SKM-1 (cell line): Measurements from ENCODE around the gene DUSP6.

Source experiments
- DNase-seq: peaks from one replicate; lab custom pipeline; 2025; ENCODE audit not compliant: unreplicated experiment; lab: John Stamatoyannopoulos, UW

DUSP6 gene

GRCh38 chr12:89376202-89376529, 23.9 kb upstream of the DUSP6 start:
- DNase-seq, result no peak

DNA sequence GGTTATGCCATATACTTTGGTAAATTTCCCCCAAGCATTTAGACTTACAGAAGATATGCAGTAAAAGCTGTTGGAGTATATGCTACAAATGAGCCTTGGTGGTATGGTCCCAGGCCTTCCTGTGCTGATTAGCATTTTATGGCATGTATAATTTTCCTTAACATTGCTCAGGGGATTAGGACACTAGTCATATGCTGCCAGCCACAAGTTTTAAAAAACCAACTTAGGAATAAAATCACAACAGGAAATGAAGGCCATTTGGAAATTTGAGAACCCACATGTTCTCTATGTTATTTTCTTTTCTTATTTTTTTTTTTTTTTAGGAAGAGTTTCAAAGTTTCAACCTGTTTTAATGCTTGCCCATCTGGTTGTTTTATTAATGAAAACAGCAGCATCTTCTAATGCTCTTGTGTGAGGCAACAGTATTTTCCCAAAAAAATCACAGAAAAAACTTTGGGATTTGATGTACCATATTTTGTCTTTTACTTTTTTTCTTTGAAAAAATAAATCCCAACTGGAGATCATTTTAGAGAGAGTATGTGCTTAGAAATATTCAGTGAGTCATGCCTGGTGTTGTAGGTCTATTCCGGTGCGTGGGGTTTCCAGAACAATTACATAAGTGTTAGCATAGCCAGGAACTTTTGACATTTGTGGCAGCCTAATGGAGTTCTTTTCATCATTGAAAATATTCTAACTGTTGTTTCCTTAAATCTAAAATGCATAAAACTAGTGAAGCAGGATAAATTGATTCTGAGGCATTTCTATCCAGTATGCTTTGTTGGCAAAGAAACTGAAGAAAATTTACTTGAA, 21.7 kb upstream of the DUSP6 start:
- DNase-seq, result no peak

GRCh38 chr12:89372584-89373370, 20.5 kb upstream of the DUSP6 start:
- no peak for DNase-seq

DNA sequence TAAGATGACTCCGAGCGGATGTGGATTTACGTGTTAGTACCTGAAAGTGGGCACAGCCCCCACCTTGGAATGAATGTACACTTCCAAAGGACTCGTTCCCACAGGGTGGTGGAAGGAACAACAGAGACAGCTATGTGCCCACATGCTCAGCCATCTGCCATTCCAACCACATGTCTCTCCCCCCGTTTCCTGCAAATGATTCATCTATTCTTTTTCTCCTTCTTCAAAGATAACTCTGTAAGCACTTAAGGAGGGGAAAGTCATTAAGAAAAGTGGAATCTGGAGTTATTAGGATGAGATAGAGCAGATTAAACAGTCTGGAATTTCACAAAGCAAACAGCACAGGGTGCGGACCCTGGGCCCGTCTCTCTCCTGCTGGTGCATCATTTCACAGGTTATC, 18.5 kb upstream of the DUSP6 start:
- no peak for DNase-seq

GRCh38 chr12:89370421-89370831, 18.1 kb upstream of the DUSP6 start:
- DNase-seq, result no peak

GRCh38 chr12:89369166-89369565, 16.9 kb upstream of the DUSP6 start:
- DNase-seq, result no peak

DNA sequence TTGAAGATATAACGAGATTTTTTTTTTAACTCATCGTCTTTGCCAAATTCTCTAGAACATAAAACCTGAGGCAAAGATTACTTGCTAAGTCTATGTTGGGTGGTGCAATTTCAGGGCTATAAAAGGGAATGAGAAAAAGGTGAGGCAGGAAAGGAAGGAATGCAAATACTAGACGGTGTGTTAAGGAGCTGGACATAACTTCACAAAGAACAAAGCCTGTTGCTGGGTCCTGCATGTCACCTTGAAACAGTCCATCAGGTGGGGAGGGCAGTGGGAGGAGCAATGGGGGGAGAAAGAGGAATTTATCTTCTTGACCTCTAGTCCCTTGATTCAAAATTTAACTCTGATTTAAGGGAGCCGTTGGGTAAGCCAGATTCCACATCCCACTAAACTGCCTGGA, 16.1 kb upstream of the DUSP6 start:
- no peak for DNase-seq

DNA sequence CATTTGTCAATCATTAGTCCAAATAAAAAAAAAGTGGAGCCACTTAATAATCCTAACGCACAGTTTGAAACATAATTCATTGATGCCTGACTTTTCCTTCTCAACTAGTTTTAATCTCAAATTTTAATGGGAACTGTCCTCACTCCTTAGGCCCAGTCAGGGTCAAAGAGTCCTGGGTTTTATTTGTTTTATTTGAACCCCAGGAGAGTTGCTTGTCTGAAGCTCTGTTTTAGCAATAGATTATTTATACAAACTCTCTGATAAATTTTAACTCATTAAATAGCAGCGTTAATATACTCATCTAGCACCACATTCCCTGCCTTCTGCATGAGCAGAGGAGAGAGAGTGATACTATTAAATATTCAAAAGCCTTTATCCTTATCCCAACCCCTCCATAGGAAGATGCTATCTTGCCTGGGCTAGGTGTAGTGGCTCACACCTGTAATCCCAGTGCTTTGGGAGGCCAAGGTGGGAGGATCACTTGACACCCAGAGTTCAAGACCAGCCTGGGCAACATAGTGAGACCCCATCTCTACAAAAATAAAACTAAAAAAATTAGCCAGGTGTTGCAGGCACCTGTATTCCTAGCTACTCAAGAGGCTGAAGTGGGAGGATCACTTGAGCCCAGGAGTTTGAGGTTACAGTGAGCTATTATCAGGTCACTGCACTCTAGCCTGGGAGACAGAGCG, 14.5 kb upstream of the DUSP6 start:
- DNase-seq, result no peak

DNA sequence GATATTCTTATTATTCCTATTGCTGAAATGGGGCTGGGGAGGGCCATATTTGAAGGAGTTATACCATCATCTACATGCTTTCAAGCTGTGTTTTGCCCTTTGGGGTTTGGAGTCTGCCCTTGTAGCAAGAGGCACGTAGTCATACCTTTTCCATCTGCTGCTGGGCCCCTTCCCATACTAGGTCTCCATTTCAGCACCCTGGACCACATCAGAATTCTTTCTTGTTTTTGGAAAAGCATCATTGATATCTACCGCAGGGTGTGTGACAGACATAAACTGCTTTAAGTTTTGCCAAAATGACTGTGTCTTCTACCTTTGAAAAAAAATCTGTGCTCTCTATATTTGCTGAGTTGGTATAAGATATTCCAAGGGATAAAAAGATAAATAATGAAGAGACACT, 12.3 kb upstream of the DUSP6 start:
- DNase-seq, result no peak

DNA sequence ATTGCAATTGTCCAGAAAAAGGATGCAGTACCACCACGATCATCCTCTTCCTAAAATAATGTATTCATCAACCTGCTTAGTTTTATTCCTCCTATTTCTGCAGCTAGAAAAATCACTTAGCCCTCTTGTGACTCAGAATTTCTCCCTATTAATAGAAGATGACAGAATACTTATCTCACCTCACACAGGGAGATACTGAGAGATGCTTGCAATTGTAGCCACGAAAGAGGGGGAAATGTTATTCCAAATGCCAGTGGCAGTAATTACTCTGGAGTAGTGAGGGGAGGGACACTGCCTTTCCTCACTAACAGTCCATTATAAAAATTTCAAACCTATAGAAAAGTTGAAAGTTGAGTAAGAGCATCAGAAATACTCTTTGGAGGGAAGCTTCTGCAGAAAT, 11.8 kb upstream of the DUSP6 start:
- DNase-seq, result no peak

GRCh38 chr12:89363582-89363981, 11.3 kb upstream of the DUSP6 start:
- DNase-seq, result no peak

DNA sequence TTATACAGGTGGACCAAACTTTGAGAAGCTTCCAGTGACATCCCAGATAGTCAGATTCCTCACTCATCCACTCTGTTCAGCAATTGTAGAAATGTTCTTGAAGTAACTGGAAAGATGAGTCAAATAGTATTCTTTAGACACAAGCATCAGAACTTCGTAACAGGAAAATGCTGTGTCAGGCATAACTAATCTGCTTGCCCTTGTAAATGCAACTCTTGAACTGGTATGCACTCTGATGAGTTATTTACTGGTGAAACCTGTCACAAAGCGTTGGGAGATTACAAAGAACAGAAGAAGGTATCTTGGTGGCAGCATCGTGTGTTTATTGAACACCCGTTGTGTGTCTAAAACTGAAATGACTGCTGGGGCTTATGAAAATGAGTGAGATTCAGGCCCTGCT, 10.8 kb upstream of the DUSP6 start:
- no peak for DNase-seq

DNA sequence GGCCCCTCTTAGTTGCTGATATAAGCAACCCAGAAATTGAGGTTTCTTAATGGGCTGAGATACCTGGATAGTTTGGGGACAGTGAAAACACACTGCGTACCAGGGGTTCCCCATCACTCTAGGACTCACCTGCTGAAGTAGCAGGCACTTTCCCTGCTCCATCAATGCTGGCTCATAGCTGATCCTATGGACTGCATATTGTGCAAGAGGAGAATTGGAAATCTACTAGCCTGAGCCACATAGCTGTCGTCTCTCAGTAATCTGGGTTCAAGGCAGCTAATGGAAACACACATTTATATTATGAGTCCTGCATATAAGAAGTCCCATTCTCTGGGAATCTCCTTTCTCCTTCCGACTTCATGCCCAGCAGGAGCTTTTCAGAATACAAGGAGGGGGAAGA, 7.3 kb upstream of the DUSP6 start:
- DNase-seq, result no peak

DNA sequence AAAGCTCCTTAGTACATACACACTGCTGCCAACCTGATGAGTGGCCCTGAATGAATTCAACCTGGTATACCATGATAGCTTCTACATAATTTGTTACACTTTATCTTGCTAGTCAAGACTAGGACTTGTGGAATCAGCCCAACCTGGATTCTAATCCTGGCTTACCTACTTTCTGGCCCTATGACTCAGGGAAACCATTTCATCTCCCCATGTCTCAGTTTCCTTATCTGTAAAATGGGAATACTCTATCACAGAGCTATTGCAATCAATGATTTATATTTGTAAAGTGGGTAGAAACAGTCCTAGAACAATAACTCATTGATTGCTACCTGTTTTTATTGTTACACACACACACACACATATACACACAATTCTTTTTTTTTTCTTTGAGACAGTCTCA, 6.5 kb upstream of the DUSP6 start:
- DNase-seq, result no peak

- DNase-seq, result no peak
Observed at GRCh38 chr12:89357297-89357730, 5.0 kb upstream of the DUSP6 start.

DNA sequence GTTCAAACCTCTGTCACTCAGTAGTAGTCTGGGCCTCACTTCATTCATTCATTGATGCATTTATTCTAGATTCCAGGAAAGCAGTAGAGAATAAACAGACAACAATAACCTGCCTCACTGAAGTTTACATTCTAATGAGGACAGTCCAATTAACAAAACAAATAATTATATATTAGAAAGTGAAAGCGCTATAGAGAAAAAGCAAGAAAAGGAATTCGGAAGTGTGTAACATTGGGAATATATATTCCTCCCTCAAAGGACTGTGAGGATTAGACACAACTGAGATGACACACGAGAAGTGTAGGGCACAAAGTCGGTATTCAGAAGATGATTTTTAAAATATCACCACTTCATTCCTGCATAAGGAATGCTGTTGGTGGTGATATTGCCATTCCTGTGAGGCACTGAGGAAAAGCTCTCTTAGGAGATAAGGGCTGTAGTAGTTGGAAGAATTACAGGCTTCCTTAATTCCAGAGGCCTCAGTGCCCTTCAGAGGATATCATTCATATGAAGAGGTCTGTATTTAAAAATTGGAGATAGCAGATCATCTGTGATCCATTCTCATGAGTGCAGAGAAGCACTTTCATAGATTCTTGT, 3.9 kb upstream of the DUSP6 start:
- DNase-seq, result no peak

DNA sequence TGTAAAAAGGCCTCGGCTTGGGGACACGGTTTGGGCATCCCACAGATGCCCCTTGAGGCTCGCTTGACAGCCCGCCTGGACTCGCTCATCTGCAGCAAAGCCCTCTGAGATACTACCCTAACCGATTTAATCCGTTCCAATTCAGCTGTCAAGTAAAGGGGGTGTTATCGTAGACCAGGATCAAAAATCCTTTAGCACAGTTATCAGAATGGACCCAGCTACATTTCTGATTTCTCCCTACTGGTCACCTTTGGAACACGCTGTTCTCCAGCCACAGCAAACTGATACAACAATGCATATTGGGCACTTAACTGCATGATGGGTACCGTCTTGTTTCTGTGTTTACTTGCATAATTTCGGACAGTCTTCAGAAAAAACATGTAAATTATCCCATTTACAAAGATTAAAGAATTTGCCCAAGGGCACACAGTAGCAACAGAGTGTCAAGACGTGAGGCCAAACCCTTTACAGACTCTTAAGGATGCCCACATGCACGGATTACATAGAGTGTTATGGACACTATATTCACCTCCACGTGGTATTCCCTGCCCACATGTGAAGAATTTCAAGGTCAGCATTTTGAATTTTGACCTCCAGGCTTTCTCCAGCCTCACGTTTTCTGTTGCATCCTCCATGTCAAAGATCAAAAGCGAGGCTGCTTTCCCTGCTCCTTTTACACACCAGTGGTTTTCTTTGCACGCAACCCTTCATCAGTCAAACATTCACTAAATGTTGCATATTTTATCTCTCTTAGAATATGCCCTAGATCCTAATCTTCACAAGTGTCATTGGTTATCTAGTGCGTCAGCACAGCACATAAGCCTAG, 3.2 kb upstream of the DUSP6 start:
- DNase-seq, result no peak

DNA sequence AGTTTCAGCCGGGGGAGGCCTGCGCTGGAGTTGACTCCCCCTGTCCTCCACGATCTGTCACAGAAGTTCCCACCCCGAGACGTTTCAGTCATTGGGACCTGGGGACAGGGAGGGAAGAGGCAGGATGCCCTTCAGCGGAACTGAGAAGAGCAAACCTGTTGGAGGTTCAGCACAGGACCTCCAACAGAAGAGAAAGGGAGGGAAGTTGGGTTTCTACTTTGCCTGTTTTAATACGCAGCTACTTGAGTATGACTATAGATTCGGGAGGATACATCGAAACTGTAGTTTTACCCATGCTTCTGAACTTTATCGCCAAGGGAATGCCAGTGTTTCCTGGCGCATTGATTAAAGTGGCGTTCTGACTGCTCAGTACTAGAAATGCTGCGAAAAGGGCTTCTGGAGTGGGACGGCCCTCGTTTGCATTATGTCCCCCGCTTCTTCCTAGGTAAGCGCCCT, 2.3 kb upstream of the DUSP6 start:
- DNase-seq, result no peak

GRCh38 chr12:89353823-89354611, 1.7 kb upstream of the DUSP6 start:
- no peak for DNase-seq
